Measurements from ENCODE around the gene CELF6.

Gene CELF6

DNA sequence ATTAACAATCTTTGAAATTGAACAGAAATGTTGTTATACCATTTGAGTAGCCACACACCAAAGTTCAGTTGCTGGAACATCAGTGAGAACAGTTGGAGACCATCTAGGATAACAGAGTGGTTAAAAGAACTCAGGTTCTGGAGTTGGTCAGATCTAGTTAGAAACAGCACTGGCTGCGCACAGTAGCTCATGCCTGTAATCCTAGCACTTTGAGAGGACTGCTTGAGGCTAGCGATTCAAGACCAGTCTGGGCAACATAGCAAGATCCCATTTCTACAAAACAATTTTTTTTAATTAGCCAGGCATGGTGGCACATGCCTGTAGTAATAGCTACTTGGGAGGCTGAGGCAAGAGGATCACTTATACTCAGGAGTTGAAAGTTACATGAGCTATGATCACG is 81.4 kb downstream of the CELF6 start:
- TF ChIP-seq CTCF (IDR thresholded peaks at IDR 0.05): no peak

DNA sequence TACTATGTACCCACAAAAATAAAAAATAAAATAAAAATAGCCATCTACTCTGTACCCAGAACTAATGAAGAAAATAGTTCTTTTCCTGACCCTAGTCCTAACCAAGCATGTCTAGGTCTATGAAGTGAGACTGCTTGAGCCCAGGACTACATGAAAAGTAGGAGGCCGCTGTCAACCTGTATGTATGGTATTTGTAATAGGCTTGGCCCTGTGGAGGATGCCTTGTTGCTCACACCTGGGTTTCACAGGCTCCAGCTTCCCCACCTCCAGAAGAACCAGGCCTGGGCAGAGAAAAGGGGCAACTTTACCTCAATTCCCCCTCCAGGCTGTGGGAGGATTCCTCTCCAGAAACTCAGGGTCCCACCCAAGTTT is 82.1 kb downstream of the CELF6 start:
- TF ChIP-seq CTCF (IDR thresholded peaks at IDR 0.05): no peak

DNA sequence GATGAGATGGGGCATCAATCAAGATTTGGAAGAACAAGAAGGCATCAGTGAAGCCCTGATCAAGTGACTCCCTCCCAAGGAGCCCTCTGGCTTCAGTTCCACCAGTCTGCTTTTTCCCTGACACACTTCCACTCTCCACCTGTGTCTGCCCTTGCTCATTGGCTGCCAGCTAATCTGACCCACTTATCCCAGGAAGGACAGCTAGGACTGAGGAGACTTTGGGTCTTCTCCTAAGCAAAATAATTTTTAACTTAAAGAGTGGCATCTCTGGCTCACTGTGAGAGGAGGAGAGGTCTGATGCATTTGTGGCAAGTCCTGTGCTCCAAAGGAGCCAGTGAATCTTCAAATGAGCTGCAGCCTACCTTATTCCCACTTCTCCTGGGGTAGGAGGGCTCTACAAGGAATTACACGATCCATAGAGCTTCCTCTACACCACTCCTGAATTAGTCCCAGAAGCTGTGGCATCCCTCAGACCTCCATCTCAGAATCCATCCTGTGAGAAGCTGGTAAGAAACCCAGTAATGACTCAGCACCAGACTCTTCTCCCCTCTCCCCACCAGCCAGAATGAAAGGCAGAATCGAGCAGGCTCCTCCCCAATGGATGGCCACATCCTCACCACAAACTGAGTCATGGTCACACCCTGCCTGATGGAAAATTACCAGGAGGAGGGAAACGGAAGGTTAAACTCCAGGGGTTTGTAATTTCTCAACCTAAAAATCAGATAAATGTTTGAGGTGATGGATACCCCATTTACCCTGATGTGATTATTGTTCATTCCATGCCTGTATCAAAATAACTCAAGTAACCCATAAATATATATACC is 82.7 kb downstream of the CELF6 start:
- no peak for TF ChIP-seq CTCF (IDR thresholded peaks at IDR 0.05)

GRCh38 chr15:72236381-72237003 is 83.5 kb downstream of the CELF6 start:
- no peak for TF ChIP-seq CTCF (IDR thresholded peaks at IDR 0.05)

- TF ChIP-seq CTCF (IDR thresholded peaks at IDR 0.05): no peak
Measured at GRCh38 chr15:72235298-72235697, 84.7 kb downstream of the CELF6 start.

All from LNCAP (cell line).